Measurements from ENCODE around the gene KLHDC8A.

DNA sequence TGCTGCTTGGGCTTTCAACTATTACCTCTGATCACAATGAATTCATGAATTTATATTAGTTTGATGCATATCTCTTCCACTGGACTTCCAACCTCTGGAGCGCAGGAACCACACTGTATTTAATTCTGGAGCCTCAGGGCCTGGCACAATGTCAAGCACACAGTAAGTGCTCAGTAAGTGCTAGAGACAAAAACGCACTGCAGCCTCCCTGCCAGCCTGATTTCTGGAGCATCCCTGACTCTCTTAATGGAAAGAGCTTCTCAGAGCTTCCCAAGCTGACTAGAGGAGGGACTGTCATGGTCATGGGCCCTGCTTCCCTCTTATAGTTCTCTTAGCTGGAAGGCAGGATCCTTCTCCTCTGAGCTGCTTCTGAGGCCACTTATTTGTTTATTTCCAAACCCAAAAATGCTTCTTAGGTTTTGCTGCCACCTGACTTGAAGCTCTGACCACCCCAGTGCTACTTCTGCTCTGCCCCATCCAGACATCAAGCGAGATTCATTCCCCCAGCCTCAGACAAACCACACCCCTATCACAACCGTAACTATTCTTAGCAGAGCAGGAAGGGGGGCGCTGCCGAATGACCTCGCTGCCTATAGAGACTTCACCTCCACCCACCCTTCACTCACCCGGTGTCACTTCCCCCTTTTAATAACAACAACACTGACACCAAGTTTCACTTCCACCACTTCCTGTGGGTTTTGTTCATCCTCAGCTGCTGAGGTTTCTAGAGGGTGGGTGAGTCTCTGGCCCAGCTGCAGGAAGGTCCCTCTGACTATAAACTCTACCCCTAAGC is 68.8 kb downstream of the KLHDC8A start:
- no peak for TF ChIP-seq TAF1 (IDR thresholded peaks at IDR 0.05; ENCODE audit: low read depth, low read length)
- TF ChIP-seq POLR2AphosphoS5 (IDR thresholded peaks at IDR 0.05; ENCODE audit: low read depth, low read length): peak; percentile 78; the same call in 1 of the 2 replicates
- TF ChIP-seq POLR2A (IDR thresholded peaks at IDR 0.05; ENCODE audit: low read depth, low read length): no peak
